Astrocyte of the spinal cord (primary cell): Measurements from ENCODE around the gene SYCP2L.
"Not testable (repeated sequence)": the region's sequence is repeated elsewhere in the genome, so short reads cannot be mapped to it uniquely, and the experiment has no call there.

ENCODE experiments used
- DNase-seq: peaks from one replicate; pipeline ENCODE4 v3.0.0; 2011; ENCODE audit warnings: low read depth, low spot score
- H3K4me3 ChIP-seq: 2 replicates; pipeline ENCODE4 v1.5.1; 2011; ENCODE audit warnings: low read depth, mild to moderate bottlenecking, low read length, moderate library complexity
- CTCF ChIP-seq: IDR thresholded peaks from 2 replicates; pipeline ENCODE4 v1.5.1; 2012; ENCODE audit warnings: low read depth, mild to moderate bottlenecking, low read length, inconsistent platforms
- in situ Hi-C: cut with HindIII; loops from 2 replicates; pipeline ENCODE4 v1.10.0; 2017; ENCODE audit warnings: low sequenced_read_pairs

Gene SYCP2L

GRCh38 chr6:10877871-10878270 is 9.0 kb upstream of the SYCP2L start:
- in situ Hi-C loops, result no loop called here
- DNase-seq, result no peak
- no peak overlapping the region for H3K4me3 ChIP-seq
- no peak for TF ChIP-seq CTCF

- TF ChIP-seq CTCF, result no peak
- no peak overlapping the region for H3K4me3 ChIP-seq
- DNase-seq, result no peak
- in situ Hi-C loops, result no loop called here
Observed at GRCh38 chr6:10880366-10880765, 6.5 kb upstream of the SYCP2L start.

GRCh38 chr6:10882253-10882630 is 4.6 kb upstream of the SYCP2L start:
- H3K4me3 ChIP-seq, DNase-seq, in situ Hi-C loops: not testable (repeated sequence)

GRCh38 chr6:10882657-10883171 is 4.1 kb upstream of the SYCP2L start:
- no peak for TF ChIP-seq CTCF
- H3K4me3 ChIP-seq, result no peak overlapping the region
- in situ Hi-C loops, result no loop called here

GRCh38 chr6:10883312-10884244 is 3.3 kb upstream of the SYCP2L start:
- H3K4me3 ChIP-seq, result no peak overlapping the region
- in situ Hi-C loops, result no loop called here
- no peak for DNase-seq
- no peak for TF ChIP-seq CTCF

More at GRCh38 chr6:10882657-10883171, 4.1 kb upstream of the SYCP2L start:
- no peak for DNase-seq

GRCh38 chr6:10884245-10884972 is 2.4 kb upstream of the SYCP2L start:
- in situ Hi-C loops, result no loop called here
- no peak for DNase-seq
- no peak for TF ChIP-seq CTCF
- no peak overlapping the region for H3K4me3 ChIP-seq

- DNase-seq, in situ Hi-C loops: not testable (repeated sequence)
- H3K4me3 ChIP-seq, result peak overlapping the region; percentile 34
Observed at GRCh38 chr6:10886365-10886690, 524 bp upstream of the SYCP2L start.
